CD14-positive monocyte (primary cell): Measurements from ENCODE around the gene CHEK1. TPM values are rescaled to one million over a fixed set of nuclear protein-coding genes. Genes with fewer than 3 reads are reported as not detected.

ENCODE experiments used
- DNase-seq, 3 donors: peaks; one replicate each; pipeline ENCODE4 v3.0.0-alpha.2; 2011 to 2022
- H2AFZ ChIP-seq: 2 replicates; pipeline ENCODE4 v1.6.0; 2012; ENCODE audit warnings: mild to moderate bottlenecking, low read depth, low read length, inconsistent platforms; ENCODE audit not compliant: insufficient read depth, poor library complexity, severe bottlenecking
- H3K27ac ChIP-seq, 2 donors: 1 replicate in 1 of 2; 2 replicates in 1 of 2; pipeline ENCODE4 v1.5.1; 2012 to 2013; ENCODE audit warnings: low read length in 2 of 2, control low read depth in 1 of 2, inconsistent platforms in 1 of 2, low read depth in 1 of 2, mild to moderate bottlenecking in 1 of 2
- H3K27me3 ChIP-seq, 2 donors: one replicate each; pipeline versions ENCODE4 v1.6.0 to v1.6.1; 2011 to 2013; ENCODE audit warnings: low read length in 2 of 2; ENCODE audit not compliant: control insufficient read depth in 2 of 2, insufficient read depth in 2 of 2
- H3K36me3 ChIP-seq, 2 donors: replicated peaks in 1 of 2; 1 replicate in 1 of 2; 2 replicates in 1 of 2; pipeline versions ENCODE4 v1.5.1 to v1.6.1; 2012 to 2013; ENCODE audit warnings: low read length in 2 of 2, control low read depth in 1 of 2, inconsistent platforms in 1 of 2, mild to moderate bottlenecking in 1 of 2; ENCODE audit not compliant: insufficient read depth in 2 of 2, control insufficient read depth in 1 of 2
- H3K4me1 ChIP-seq, 2 donors: 1 replicate in 1 of 2; 2 replicates in 1 of 2; pipeline versions ENCODE4 v1.5.1 to v1.6.1; 2012 to 2013; ENCODE audit warnings: low read length in 2 of 2, control low read depth in 1 of 2, inconsistent platforms in 1 of 2, mild to moderate bottlenecking in 1 of 2, moderate library complexity in 1 of 2; ENCODE audit not compliant: insufficient read depth in 2 of 2, control insufficient read depth in 1 of 2
- H3K4me2 ChIP-seq: replicated peaks from 2 replicates; pipeline ENCODE3; 2012; ENCODE audit warnings: low read length, moderate library complexity, mild to moderate bottlenecking; ENCODE audit not compliant: poor library complexity, severe bottlenecking; ENCODE audit errors: extremely low read depth
- H3K4me3 ChIP-seq, 3 experiments: fragments of 200-600 bp in 1 of 3; sonication (generic) in 1 of 3; replicated peaks in 1 of 3; 1 replicate in 2 of 3; 2 replicates in 1 of 3; pipeline ENCODE4 v1.5.1; 2011 to 2013; ENCODE audit warnings: low read length in 3 of 3, mild to moderate bottlenecking in 3 of 3, control low read depth in 2 of 3, low read depth in 2 of 3, inconsistent platforms in 1 of 3, moderate library complexity in 1 of 3
- H3K79me2 ChIP-seq: 2 replicates; pipeline ENCODE4 v1.6.0; 2012; ENCODE audit warnings: mild to moderate bottlenecking, control low read depth, inconsistent platforms, low read length, moderate library complexity; ENCODE audit not compliant: insufficient read depth
- H3K9ac ChIP-seq: 2 replicates; pipeline ENCODE4 v1.6.0; 2017; ENCODE audit warnings: low read length, mild to moderate bottlenecking; ENCODE audit not compliant: insufficient read depth, poor library complexity, severe bottlenecking
- H3K9me3 ChIP-seq, 2 donors: replicated peaks in 1 of 2; 1 replicate in 1 of 2; 2 replicates in 1 of 2; pipeline versions ENCODE4 v1.5.1 to v1.6.1; 2012 to 2013; ENCODE audit warnings: low read length in 2 of 2, control low read depth in 1 of 2; ENCODE audit not compliant: control insufficient read depth in 1 of 2, insufficient read depth in 1 of 2
- H4K20me1 ChIP-seq: 2 replicates; pipeline ENCODE4 v1.6.0; 2012; ENCODE audit warnings: mild to moderate bottlenecking, low read length, control low read depth, moderate library complexity; ENCODE audit not compliant: insufficient read depth
- H3K27ac Mint-ChIP-seq, 7 donors: one replicate each; pipeline ENCODE4 v1.8.0; 2020; ENCODE audit warnings: mild to moderate bottlenecking in 7 of 7, mixed read lengths in 7 of 7, moderate library complexity in 6 of 7, inconsistent platforms in 2 of 7
- H3K27me3 Mint-ChIP-seq, 3 donors: one replicate each; pipeline ENCODE4 v1.8.0; 2021 to 2022; ENCODE audit warnings: low read depth in 3 of 3, mild to moderate bottlenecking in 3 of 3, mixed read lengths in 3 of 3, moderate library complexity in 3 of 3, inconsistent platforms in 1 of 3
- H3K36me3 Mint-ChIP-seq, 2 donors: one replicate each; pipeline ENCODE4 v1.8.0; 2020; ENCODE audit warnings: mixed read lengths in 2 of 2, inconsistent platforms in 1 of 2, mild to moderate bottlenecking in 1 of 2
- H3K4me1 Mint-ChIP-seq: one replicate; pipeline ENCODE4 v1.8.0; 2020; ENCODE audit warnings: mild to moderate bottlenecking, mixed read lengths
- H3K4me3 Mint-ChIP-seq, 2 donors: one replicate each; pipeline ENCODE4 v1.8.0; 2020; ENCODE audit warnings: mild to moderate bottlenecking in 2 of 2, mixed read lengths in 2 of 2, moderate library complexity in 1 of 2
- H3K9me3 Mint-ChIP-seq, 7 donors: one replicate each; pipeline ENCODE4 v1.8.0; 2020 to 2022; ENCODE audit warnings: mixed read lengths in 7 of 7, mild to moderate bottlenecking in 6 of 7, moderate library complexity in 6 of 7, inconsistent platforms in 2 of 7
- CTCF ChIP-seq: fragments of 200-600 bp; IDR thresholded peaks from one replicate; pipeline ENCODE4 v1.8.0; 2022; ENCODE audit warnings: antibody characterized with exemption, mild to moderate bottlenecking
- WGBS: methylation state at CpG from one replicate; pipeline ENCODE4 v1.1.5; 2013; ENCODE audit warnings: missing lambda C conversion rate; ENCODE audit not compliant: insufficient coverage; 5-methylcytosine and 5-hydroxymethylcytosine counted together
- intact Hi-C, 2 donors: fragments of 100-400 bp; cut with micrococcal nuclease; formaldehyde crosslinking; loops; one replicate each; pipeline versions ENCODE4 v1.15.0 to v1.15.1; 2023
- polyA plus RNA-seq, 3 donors: library from polyadenylated mRNA; depleted of rRNA in 1 of 3; unstranded in 2 of 3; stranded (reverse) in 1 of 3; fragments of 300-500 nt in 2 of 3; fragments of >200 nt in 1 of 3; fragmentation: Illumina TruSeq in 2 of 3; gene quantifications; 1 replicate in 2 of 3; 2 replicates in 1 of 3; pipeline ENCODE4 v1.2.3, GENCODE V29; 2012 to 2021

The CHEK1 gene
- polyA plus RNA-seq, 3 donors = 0.18 to 0.55 (median 0.43) TPM

- no peaks in the 10 kb centered on the region for H3K9me3 Mint-ChIP-seq
- no peaks in the 10 kb centered on the region for H3K9me3 ChIP-seq
- H3K36me3 Mint-ChIP-seq = peaks cover 10 to 14% of the 10 kb centered on the region in 2 donors
- H3K4me3 Mint-ChIP-seq = no peak overlapping the region
- no peak overlapping the region for H2AFZ ChIP-seq
- no peak overlapping the region for H3K4me3 ChIP-seq
- no peak for DNase-seq
- H3K27me3 Mint-ChIP-seq = peaks cover 0 to 4% (median 3%) of the 10 kb centered on the region in 3 donors
- 80% methylated on average over 1 of the region's 3 CpGs for WGBS
- no peak for TF ChIP-seq CTCF
- H3K27ac ChIP-seq = no peak overlapping the region
- no peak overlapping the region for H3K27ac Mint-ChIP-seq
- intact Hi-C loops = no loop called here
- H4K20me1 ChIP-seq = no peaks in the 10 kb centered on the region
- peaks cover 9% of the 10 kb centered on the region for H3K79me2 ChIP-seq
- H3K36me3 ChIP-seq = peaks cover 9 to 17% of the 10 kb centered on the region in 2 donors
- H3K4me1 Mint-ChIP-seq = peaks cover 15% of the 10 kb centered on the region
- no peak overlapping the region for H3K9ac ChIP-seq
- peaks cover 8 to 13% of the 10 kb centered on the region in 2 donors for H3K4me1 ChIP-seq
- no peak overlapping the region for H3K4me2 ChIP-seq
- no peaks in the 10 kb centered on the region for H3K27me3 ChIP-seq
These were observed 36.5 kb upstream of the CHEK1 start for GRCh38 chr11:125588505-125588904.

- WGBS = 0% methylated on average over 19 of the region's 30 CpGs
- Histone ChIP-seq H3K9me3 (no peaks in the 10 kb centered on the region), H3K36me3 (peaks cover 1 to 12% of the 10 kb centered on the region in 2 donors), H3K9ac (peak overlapping the region; percentile 89), H3K4me1 (peaks cover 26 to 27% of the 10 kb centered on the region in 2 donors), H4K20me1 (peaks cover 9% of the 10 kb centered on the region), H3K27me3 (no peaks in the 10 kb centered on the region), H3K4me2 (peak overlapping the region; percentile 98), H3K27ac (peak overlapping the region; percentile 94 to 99), H2AFZ (peak overlapping the region; percentile 80), H3K4me3 (peak overlapping the region; percentile 60 to 100 (median 84)), H3K79me2 (peaks cover 42% of the 10 kb centered on the region)
- DNase-seq = peak; percentile 61 to 74 (median 64)
- H3K4me3 Mint-ChIP-seq = peak overlapping the region; percentile 93 to 96
- H3K4me1 Mint-ChIP-seq = peaks cover 27% of the 10 kb centered on the region
- H3K9me3 Mint-ChIP-seq = no peaks in the 10 kb centered on the region
- TF ChIP-seq CTCF = no peak
- intact Hi-C loops = loop anchor here in 1 of 2 donors (5.0 to 10.0 kb wide), 3 partner anchors 293 to 676 kb away; partner anchors contain the start of genes FAM118B, FOXRED1, HYLS1 and RPUSD4
- H3K27ac Mint-ChIP-seq = peak overlapping the region; percentile 97 to 99 (median 98)
- peaks cover 8% of the 10 kb centered on the region in 2 donors for H3K36me3 Mint-ChIP-seq
- peaks cover 0 to 4% (median 3%) of the 10 kb centered on the region in 3 donors for H3K27me3 Mint-ChIP-seq
These were observed 33.2 kb upstream of the CHEK1 start for GRCh38 chr11:125591649-125592304.
